OCI-LY7 (cell line): ENCODE data around the gene RXRB. TPM values are rescaled to one million over a fixed set of nuclear protein-coding genes. Genes with fewer than 3 reads are reported as not detected.

Experiments used
- BruUV-seq: library from RNA; stranded (reverse); fragments of 400-500 nt; replicated peaks from 2 replicates; lab custom pipeline; 2021; lab: Mats Ljungman, UMichigan
- CTCF ChIA-PET: fragments of 300-600 bp; sonication (Branson Sonifier 250); formaldehyde crosslinking; loops from one replicate; lab custom pipeline; 2022; ENCODE audit warnings: antibody characterized with exemption; ENCODE audit not compliant: unreplicated experiment; lab: Charles Lee
- POLR2A ChIA-PET: fragments of 300-600 bp; sonication (Branson Sonifier 250); formaldehyde crosslinking; loops from one replicate; lab custom pipeline; 2022; ENCODE audit warnings: antibody characterized with exemption; lab: Charles Lee
- DNase-seq: peaks from one replicate; pipeline ENCODE4 v3.0.0-alpha.2; 2015; ENCODE audit warnings: low spot score
- H2AFZ ChIP-seq: fragments of 200-600 bp; sonication (generic), shearing (Covaris generic); 2 replicates; pipeline ENCODE4 v1.6.1; 2014; ENCODE audit warnings: mild to moderate bottlenecking, antibody characterized with exemption, low read length, moderate library complexity
- H3K27ac ChIP-seq: fragments of 200-600 bp; sonication (generic); 2 replicates; pipeline ENCODE4 v1.5.1; 2014; ENCODE audit warnings: mixed run types, low read depth, mild to moderate bottlenecking, moderate library complexity, low read length, inconsistent platforms; ENCODE audit not compliant: poor library complexity, severe bottlenecking
- H3K36me3 ChIP-seq: fragments of 200-600 bp; sonication (generic); 2 replicates; pipeline ENCODE4 v1.6.1; 2014; ENCODE audit warnings: mild to moderate bottlenecking, antibody characterized with exemption, low read length, moderate library complexity, mixed read lengths; ENCODE audit not compliant: insufficient read depth
- H3K4me1 ChIP-seq: fragments of 200-600 bp; sonication (generic); 2 replicates; pipeline ENCODE4 v1.5.1; 2014; ENCODE audit warnings: mild to moderate bottlenecking, low read length; ENCODE audit not compliant: insufficient read depth, poor library complexity, severe bottlenecking
- H3K4me2 ChIP-seq: fragments of 200-600 bp; sonication (generic); 2 replicates; pipeline ENCODE4 v1.6.1; 2014; ENCODE audit warnings: mild to moderate bottlenecking, low read length
- H3K4me3 ChIP-seq: fragments of 200-600 bp; sonication (generic); 2 replicates; pipeline ENCODE4 v1.5.1; 2014; ENCODE audit warnings: mild to moderate bottlenecking, low read depth, low read length; ENCODE audit not compliant: poor library complexity, severe bottlenecking
- H3K79me2 ChIP-seq: fragments of 200-600 bp; sonication (generic); 2 replicates; pipeline ENCODE4 v1.6.1; 2016; ENCODE audit warnings: low read depth, mild to moderate bottlenecking, low read length, moderate library complexity, mixed read lengths; ENCODE audit not compliant: insufficient read depth
- H3K9me2 ChIP-seq: fragments of 200-600 bp; sonication (generic); 2 replicates; pipeline ENCODE4 v1.6.1; 2016; ENCODE audit warnings: mild to moderate bottlenecking, low read length, mixed read lengths; ENCODE audit not compliant: insufficient read depth
- H3K9me3 ChIP-seq: fragments of 200-600 bp; sonication (generic); 2 replicates; pipeline ENCODE4 v1.6.1; 2014; ENCODE audit warnings: mild to moderate bottlenecking, mixed run types, low read length, mixed read lengths
- H4K20me1 ChIP-seq: fragments of 200-600 bp; sonication (generic); 2 replicates; pipeline ENCODE4 v1.6.1; 2014; ENCODE audit warnings: mild to moderate bottlenecking, antibody characterized with exemption, low read length, moderate library complexity, mixed read lengths; ENCODE audit not compliant: insufficient read depth
- CTCF ChIP-seq: fragments of 200-600 bp; sonication (generic); conservative IDR thresholded peaks from 2 replicates; pipeline ENCODE4 v1.5.1; 2014; ENCODE audit warnings: mild to moderate bottlenecking, antibody characterized with exemption, low read length, moderate library complexity, mixed read lengths
- EZH2phosphoT487 ChIP-seq: fragments of 200-600 bp; sonication (generic); IDR thresholded peaks from 2 replicates; pipeline ENCODE4 v1.6.1; 2018; ENCODE audit warnings: low read depth, borderline replicate concordance, mild to moderate bottlenecking, mixed run types, antibody characterized with exemption, low read length, moderate library complexity, mixed read lengths
- intact Hi-C: fragments of 100-400 bp; cut with micrococcal nuclease; formaldehyde crosslinking; loops from one replicate; pipeline ENCODE4 v1.10.0; 2022; ENCODE audit not compliant: unreplicated experiment
- total RNA-seq, 2 experiments: library from RNA; depleted of rRNA in 1 of 2; stranded (reverse); fragments of >200 nt in 1 of 2; shearing (Covaris generic) in 1 of 2; gene quantifications; 2 replicates each; pipeline ENCODE4 v1.2.3, GENCODE V29; 2014 to 2022

RXRB gene
- total RNA-seq, 2 experiments from 2014 or later: 32.5 to 47.3 TPM

GRCh38 chr6:33166811-33167210, 33.7 kb downstream of the RXRB start:
- H3K36me3 ChIP-seq: no peaks in the 10 kb centered on the region
- no peak for TF ChIP-seq CTCF
- TF ChIP-seq EZH2phosphoT487: no peak
- no peak overlapping the region for H3K4me3 ChIP-seq
- H3K9me2 ChIP-seq: no peaks in the 10 kb centered on the region
- no peak overlapping the region for H3K4me2 ChIP-seq
- H3K79me2 ChIP-seq: no peaks in the 10 kb centered on the region
- ChIA-PET CTCF (no interaction called here), POLR2A (no interaction called here)
- BruUV-seq: no TSS peak
- no peak overlapping the region for H2AFZ ChIP-seq
- no peaks in the 10 kb centered on the region for H4K20me1 ChIP-seq
- no peak for DNase-seq
- H3K27ac ChIP-seq: no peak overlapping the region
- peaks cover 1% of the 10 kb centered on the region for H3K4me1 ChIP-seq
- H3K9me3 ChIP-seq: no peaks in the 10 kb centered on the region
- intact Hi-C loops: no loop called here

GRCh38 chr6:33166363-33166762, 34.1 kb downstream of the RXRB start:
- DNase-seq: no peak
- Histone ChIP-seq H3K4me1 (peaks cover 5% of the 10 kb centered on the region), H3K4me2 (no peak overlapping the region), H3K4me3 (no peak overlapping the region), H4K20me1 (no peaks in the 10 kb centered on the region), H3K9me2 (no peaks in the 10 kb centered on the region), H3K36me3 (no peaks in the 10 kb centered on the region), H3K79me2 (no peaks in the 10 kb centered on the region), H3K9me3 (no peaks in the 10 kb centered on the region), H2AFZ (no peak overlapping the region), H3K27ac (no peak overlapping the region)
- no TSS peak for BruUV-seq
- intact Hi-C loops: no loop called here
- ChIA-PET CTCF (no interaction called here), POLR2A (no interaction called here)
- TF ChIP-seq CTCF: no peak
- no peak for TF ChIP-seq EZH2phosphoT487

GRCh38 chr6:33165581-33166258, 34.7 kb downstream of the RXRB start:
- Histone ChIP-seq H3K9me3 (no peaks in the 10 kb centered on the region), H3K9me2 (no peaks in the 10 kb centered on the region), H4K20me1 (no peaks in the 10 kb centered on the region), H3K36me3 (no peaks in the 10 kb centered on the region), H3K4me2 (no peak overlapping the region), H3K79me2 (no peaks in the 10 kb centered on the region), H2AFZ (no peak overlapping the region), H3K27ac (no peak overlapping the region), H3K4me3 (no peak overlapping the region), H3K4me1 (peaks cover 7% of the 10 kb centered on the region)
- intact Hi-C loops: no loop called here
- ChIA-PET POLR2A (no interaction called here), CTCF (no interaction called here)
- no peak for TF ChIP-seq EZH2phosphoT487
- TF ChIP-seq CTCF: no peak
- DNase-seq: no peak
- no TSS peak for BruUV-seq
